T-cell (primary cell): ENCODE results near the gene AHSG. TPM values are rescaled to one million over a fixed set of nuclear protein-coding genes. Genes with fewer than 3 reads are reported as not detected.

Experiments
- ATAC-seq, 4 experiments: fragments of 200-7000 bp in 3 of 4; fragments of 150-1000 bp in 1 of 4; cut with Tn5 transposase; replicated peaks in 1 of 4; 1 replicate in 3 of 4; 2 replicates in 1 of 4; pipeline ENCODE4 v1.10.0; 2021; ENCODE audit warnings: moderate library complexity in 3 of 4, mild to moderate bottlenecking in 2 of 4, moderate number of reproducible peaks in 1 of 4
- CTCF ChIA-PET, 2 donors: fragments of 300-600 bp; sonication (Branson Sonifier 250); formaldehyde crosslinking; loops; one replicate each; lab custom pipeline; 2022; ENCODE audit warnings: antibody characterized with exemption in 2 of 2; lab: Charles Lee
- POLR2A ChIA-PET, 2 donors: fragments of 300-600 bp; sonication (Branson Sonifier 250); formaldehyde crosslinking; loops; one replicate each; lab custom pipeline; 2022; ENCODE audit warnings: antibody characterized with exemption in 2 of 2; lab: Charles Lee
- DNase-seq, 35 experiments: peaks; one replicate each; pipeline versions ENCODE4 v3.0.0 to v3.0.0-alpha.2; 2013 to 2023
- H3K27ac ChIP-seq: one replicate; pipeline ENCODE4 v1.5.1; 2013; ENCODE audit warnings: low read length
- H3K27me3 ChIP-seq, 2 experiments: replicated peaks in 1 of 2; 1 replicate in 1 of 2; 2 replicates in 1 of 2; pipeline versions ENCODE4 v1.6.1 to v1.7.0; 2013; ENCODE audit warnings: low read length in 1 of 2, mixed read lengths in 1 of 2; ENCODE audit not compliant: control insufficient read depth in 2 of 2, insufficient read depth in 2 of 2; ENCODE audit errors: extremely low read depth in 1 of 2
- H3K36me3 ChIP-seq, 2 donors: 1 replicate in 1 of 2; 2 replicates in 1 of 2; pipeline versions ENCODE4 v1.6.1 to v1.7.0; 2013; ENCODE audit warnings: low read length in 1 of 2; ENCODE audit not compliant: control insufficient read depth in 2 of 2, insufficient read depth in 1 of 2; ENCODE audit errors: extremely low read depth in 1 of 2
- H3K4me1 ChIP-seq, 2 experiments: 1 replicate in 1 of 2; 2 replicates in 1 of 2; pipeline versions ENCODE4 v1.6.1 to v1.7.0; 2013; ENCODE audit warnings: low read length in 2 of 2, mixed read lengths in 1 of 2; ENCODE audit not compliant: insufficient read depth in 2 of 2, control insufficient read depth in 1 of 2; ENCODE audit errors: extremely low read depth in 1 of 2
- H3K4me3 ChIP-seq, 2 donors: 1 replicate in 1 of 2; 2 replicates in 1 of 2; pipeline versions ENCODE4 v1.5.1 to v1.7.0; 2013; ENCODE audit warnings: mild to moderate bottlenecking in 2 of 2, low read length in 1 of 2, moderate library complexity in 1 of 2; ENCODE audit not compliant: control insufficient read depth in 1 of 2; ENCODE audit errors: extremely low read depth in 1 of 2
- H3K9me3 ChIP-seq: 2 replicates; pipeline ENCODE4 v1.7.0; 2013
- H3K27ac Mint-ChIP-seq, 2 donors: one replicate each; pipeline ENCODE4 v1.8.0; 2020 to 2021; ENCODE audit warnings: mild to moderate bottlenecking in 2 of 2, mixed read lengths in 2 of 2
- H3K27me3 Mint-ChIP-seq, 2 donors: one replicate each; pipeline ENCODE4 v1.8.0; 2021 to 2022; ENCODE audit warnings: mixed read lengths in 2 of 2
- H3K36me3 Mint-ChIP-seq: one replicate; pipeline ENCODE4 v1.8.0; 2021; ENCODE audit warnings: mixed read lengths
- H3K4me1 Mint-ChIP-seq, 3 donors: one replicate each; pipeline ENCODE4 v1.8.0; 2020 to 2022; ENCODE audit warnings: mixed read lengths in 3 of 3, mild to moderate bottlenecking in 1 of 3
- H3K4me3 Mint-ChIP-seq, 3 donors: one replicate each; pipeline ENCODE4 v1.8.0; 2020 to 2022; ENCODE audit warnings: mild to moderate bottlenecking in 3 of 3, mixed read lengths in 3 of 3, moderate library complexity in 3 of 3
- H3K9me3 Mint-ChIP-seq, 3 donors: one replicate each; pipeline ENCODE4 v1.8.0; 2020 to 2022; ENCODE audit warnings: mixed read lengths in 3 of 3
- WGBS: methylation state at CpG from one replicate; pipeline ENCODE4 v1.1.5; 2013; ENCODE audit warnings: missing lambda C conversion rate; ENCODE audit not compliant: insufficient coverage; 5-methylcytosine and 5-hydroxymethylcytosine counted together
- total RNA-seq, 35 experiments: library from RNA in 6 of 35; stranded (reverse) in 6 of 35; fragments of 120-200 nt in 1 of 35; gene quantifications; one replicate each; pipeline versions ENCODE4 v1.2.1 to v1.2.4 and lab custom pipeline; 2013 to 2026

AHSG gene
- total RNA-seq, 5 donors from 2014 or later (not counting 1 experiment from before 2014, with no cell fraction given): 1.8 to 1.9 (median 1.9) TPM; not detected in 2

DNA sequence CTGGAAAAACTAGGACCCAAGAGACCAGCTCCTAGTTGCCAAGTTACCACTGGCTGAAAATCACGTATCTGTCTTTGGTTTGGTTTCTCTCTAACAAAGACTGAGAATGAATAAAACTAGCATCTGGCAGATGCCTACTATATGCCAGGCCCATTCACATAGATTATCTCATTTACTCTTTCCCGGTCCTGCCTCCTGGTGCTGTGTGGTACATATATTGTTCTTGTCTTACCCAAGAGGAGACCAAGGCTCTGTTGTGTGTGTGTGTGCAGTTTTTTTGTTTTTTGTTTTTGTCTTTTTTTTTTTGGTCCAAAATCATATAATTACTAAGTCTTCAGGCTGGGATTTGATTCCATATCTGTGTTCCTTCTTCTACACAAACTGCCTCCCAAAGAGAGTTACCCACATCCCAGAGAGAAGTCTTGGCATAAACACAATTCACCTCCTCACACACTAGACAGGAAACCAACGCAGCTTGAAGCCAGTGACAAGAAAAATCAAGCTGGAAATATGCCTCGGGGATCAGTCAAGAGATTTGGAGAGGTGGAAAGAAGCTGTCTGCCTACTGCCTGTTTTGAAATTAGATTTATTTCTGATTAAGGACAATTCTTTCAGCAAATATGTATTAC, 891 bp downstream of the AHSG start:
- H3K27ac ChIP-seq: no peak overlapping the region
- peaks cover 4 to 23% of the 10 kb centered on the region in 2 experiments for H3K27me3 ChIP-seq
- Mint-ChIP-seq H3K27me3 (peaks cover 20 to 28% of the 10 kb centered on the region in 2 donors), H3K36me3 (no peaks in the 10 kb centered on the region), H3K9me3 (no peaks in the 10 kb centered on the region), H3K4me3 (no peak overlapping the region), H3K27ac (no peak overlapping the region), H3K4me1 (peaks cover 20 to 22% (median 21%) of the 10 kb centered on the region in 3 donors)
- ChIA-PET POLR2A (interaction anchor here in 1 of 2 donors (1.9 kb wide), 1 partner anchor 170 kb away, joined by 8 read pairs; the partner anchor contains the start of gene EIF4A2), CTCF (interaction anchor here (0.5 to 4.6 kb wide), 15 partner anchors 10 to 670 kb away, joined by 3 to 42 read pairs (median 4); partner anchors contain the start of gene DNAJB11 (in 1 of the 2))
- H3K9me3 ChIP-seq: no peaks in the 10 kb centered on the region
- ATAC-seq (no peak), DNase-seq (no peak)
- no peaks in the 10 kb centered on the region for H3K36me3 ChIP-seq
- WGBS: no CpG with 5 or more reads among the region's 4 CpGs
- no peak overlapping the region for H3K4me3 ChIP-seq
- peaks cover 7 to 18% of the 10 kb centered on the region in 2 experiments for H3K4me1 ChIP-seq

DNA sequence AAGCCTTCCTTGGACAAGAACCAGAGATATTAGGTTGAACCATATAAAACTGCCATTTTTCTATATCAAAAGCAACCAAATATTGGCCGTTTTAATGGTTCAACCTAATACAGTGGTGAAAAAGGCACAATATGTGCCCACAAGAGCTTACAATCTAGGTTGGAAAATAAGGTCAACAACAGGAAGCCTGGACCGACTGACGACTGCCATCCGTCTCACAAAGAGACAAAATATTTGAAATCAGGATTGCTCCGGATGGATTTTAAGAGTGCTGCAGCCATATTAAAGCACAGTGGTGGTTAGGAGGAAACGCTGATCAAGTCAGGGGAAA, 1.4 kb downstream of the AHSG start:
- H3K27me3 ChIP-seq: peaks cover 4 to 26% of the 10 kb centered on the region in 2 experiments
- Mint-ChIP-seq H3K4me1 (peaks cover 20 to 22% (median 21%) of the 10 kb centered on the region in 3 donors), H3K36me3 (no peaks in the 10 kb centered on the region), H3K27me3 (peaks cover 21 to 30% of the 10 kb centered on the region in 2 donors), H3K4me3 (peak overlapping the region; percentile 15 to 52 (median 50)), H3K27ac (peak overlapping the region; percentile 53 to 75), H3K9me3 (no peaks in the 10 kb centered on the region)
- 40% methylated on average over 5 of the region's 6 CpGs for WGBS
- no peaks in the 10 kb centered on the region for H3K9me3 ChIP-seq
- peak overlapping the region in 1 of 2 donors; percentile 25 for H3K4me3 ChIP-seq
- CTCF ChIA-PET: interaction anchor here (0.5 to 4.6 kb wide), 29 partner anchors 10 to 770 kb away, joined by 3 to 42 read pairs (median 6); partner anchors contain the start of genes DNAJB11 (in 1 of the 2) and TBCCD1 (in 1 of the 2)
- H3K4me1 ChIP-seq: peaks cover 7 to 18% of the 10 kb centered on the region in 2 experiments
- H3K27ac ChIP-seq: no peak overlapping the region
- no peak for ATAC-seq
- DNase-seq: no peak
- no peaks in the 10 kb centered on the region for H3K36me3 ChIP-seq
- POLR2A ChIA-PET: interaction anchor here in 1 of 2 donors (1.1 to 1.9 kb wide), 2 partner anchors 44 to 169 kb away, joined by 6 to 8 read pairs; partner anchors contain the start of genes DNAJB11 and EIF4A2

DNA sequence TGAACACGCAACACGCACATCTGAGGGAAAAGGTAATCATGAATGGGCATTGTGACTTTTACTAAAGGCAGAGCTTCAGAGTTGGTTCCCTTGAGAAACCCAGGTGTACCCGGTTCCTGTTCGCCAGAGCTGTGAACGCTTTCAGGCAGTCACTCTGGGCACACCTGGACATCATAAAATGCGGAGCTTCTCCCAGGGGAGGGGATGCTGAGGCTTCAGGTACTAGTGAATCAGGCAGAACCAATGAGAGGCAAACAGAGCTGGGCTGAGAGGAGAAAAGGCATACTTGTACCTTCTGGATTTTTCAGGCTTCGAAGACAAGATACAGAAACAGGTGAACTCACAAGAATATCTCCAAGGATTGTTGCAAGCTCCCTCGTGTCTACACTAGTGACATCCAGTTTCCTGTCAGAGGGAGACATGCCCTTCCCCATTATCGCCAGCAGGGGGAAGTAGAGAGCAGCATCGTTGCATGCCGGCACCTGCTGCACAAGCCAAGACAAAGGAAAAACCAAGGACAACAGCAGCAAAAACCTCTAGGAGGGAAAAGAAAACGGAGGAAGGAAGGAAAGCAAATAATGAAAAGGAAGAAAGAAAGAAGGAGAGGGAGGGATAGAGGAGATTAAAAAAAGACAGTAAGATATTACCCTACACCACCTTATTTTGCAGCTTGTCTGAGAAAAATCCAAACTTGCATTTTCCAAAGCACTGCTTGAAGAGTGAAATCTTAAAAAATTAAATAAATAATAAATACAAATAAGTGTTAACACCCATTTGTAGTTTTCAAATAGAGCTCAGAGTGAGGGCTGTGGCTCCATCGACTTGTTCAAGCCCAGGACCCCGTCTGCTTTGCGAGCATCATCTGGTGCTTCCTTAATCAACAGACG, 2.0 kb downstream of the AHSG start:
- WGBS: 42% methylated on average over 11 of the region's 16 CpGs
- Histone ChIP-seq H3K27ac (no peak overlapping the region), H3K9me3 (no peaks in the 10 kb centered on the region), H3K4me3 (peak overlapping the region in 1 of 2 donors; percentile 25), H3K36me3 (no peaks in the 10 kb centered on the region), H3K27me3 (peaks cover 4 to 26% of the 10 kb centered on the region in 2 experiments), H3K4me1 (peaks cover 7 to 18% of the 10 kb centered on the region in 2 experiments)
- peak; percentile 35 to 90 (median 63) for DNase-seq
- peaks cover 21 to 30% of the 10 kb centered on the region in 2 donors for H3K27me3 Mint-ChIP-seq
- ChIA-PET CTCF (interaction anchor here (0.5 to 4.6 kb wide), 37 partner anchors 9 to 770 kb away, joined by 3 to 42 read pairs (median 4); partner anchors contain the start of genes DNAJB11 (in 1 of the 2), RPL39L (in 1 of the 2) and TBCCD1 (in 1 of the 2)), POLR2A (interaction anchor here (0.5 to 1.9 kb wide), 4 partner anchors 44 to 636 kb away, joined by 3 to 8 read pairs (median 4); partner anchors contain the start of genes DNAJB11 (in 1 of the 2) and EIF4A2 (in 1 of the 2))
- peaks cover 20 to 22% (median 21%) of the 10 kb centered on the region in 3 donors for H3K4me1 Mint-ChIP-seq
- no peaks in the 10 kb centered on the region for H3K9me3 Mint-ChIP-seq
- peak overlapping the region; percentile 15 to 52 (median 50) for H3K4me3 Mint-ChIP-seq
- H3K36me3 Mint-ChIP-seq: no peaks in the 10 kb centered on the region
- ATAC-seq: peak; percentile 51 to 67 (median 60)
- H3K27ac Mint-ChIP-seq: peak overlapping the region; percentile 53 to 75

DNA sequence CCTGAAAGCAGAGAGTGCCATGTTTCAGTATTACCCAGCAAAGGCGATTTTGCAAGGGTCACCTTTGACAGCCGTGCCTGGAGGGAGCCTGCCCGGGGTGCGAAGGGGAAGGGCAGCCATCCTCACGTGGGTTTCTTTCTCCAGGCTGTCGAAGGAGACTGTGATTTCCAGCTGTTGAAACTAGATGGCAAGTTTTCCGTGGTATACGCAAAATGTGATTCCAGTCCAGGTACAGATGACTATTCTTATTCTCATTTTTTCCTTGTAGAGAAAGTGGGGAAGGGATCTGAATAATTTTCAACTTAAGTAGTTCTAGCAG, 3.4 kb downstream of the AHSG start:
- H3K9me3 Mint-ChIP-seq: no peaks in the 10 kb centered on the region
- ChIA-PET CTCF (interaction anchor here (0.5 to 4.6 kb wide), 22 partner anchors 19 to 1121 kb away, joined by 3 to 42 read pairs (median 4); partner anchors contain the start of gene DNAJB11 (in 1 of the 2)), POLR2A (interaction anchor here in 1 of 2 donors (1.5 kb wide), 1 partner anchor 168 kb away, joined by 8 read pairs; the partner anchor contains the start of gene EIF4A2)
- no peak for ATAC-seq
- no peak for DNase-seq
- no peaks in the 10 kb centered on the region for H3K9me3 ChIP-seq
- peaks cover 21 to 31% of the 10 kb centered on the region in 2 donors for H3K27me3 Mint-ChIP-seq
- peaks cover 20 to 22% (median 21%) of the 10 kb centered on the region in 3 donors for H3K4me1 Mint-ChIP-seq
- H3K4me3 ChIP-seq: no peak overlapping the region
- H3K27ac Mint-ChIP-seq: no peak overlapping the region
- WGBS: 78% methylated on average over 6 of the region's 8 CpGs
- no peak overlapping the region for H3K27ac ChIP-seq
- peaks cover 4 to 34% of the 10 kb centered on the region in 2 experiments for H3K27me3 ChIP-seq
- peaks cover 7 to 18% of the 10 kb centered on the region in 2 experiments for H3K4me1 ChIP-seq
- H3K36me3 ChIP-seq: no peaks in the 10 kb centered on the region
- H3K4me3 Mint-ChIP-seq: no peak overlapping the region
- no peaks in the 10 kb centered on the region for H3K36me3 Mint-ChIP-seq

DNA sequence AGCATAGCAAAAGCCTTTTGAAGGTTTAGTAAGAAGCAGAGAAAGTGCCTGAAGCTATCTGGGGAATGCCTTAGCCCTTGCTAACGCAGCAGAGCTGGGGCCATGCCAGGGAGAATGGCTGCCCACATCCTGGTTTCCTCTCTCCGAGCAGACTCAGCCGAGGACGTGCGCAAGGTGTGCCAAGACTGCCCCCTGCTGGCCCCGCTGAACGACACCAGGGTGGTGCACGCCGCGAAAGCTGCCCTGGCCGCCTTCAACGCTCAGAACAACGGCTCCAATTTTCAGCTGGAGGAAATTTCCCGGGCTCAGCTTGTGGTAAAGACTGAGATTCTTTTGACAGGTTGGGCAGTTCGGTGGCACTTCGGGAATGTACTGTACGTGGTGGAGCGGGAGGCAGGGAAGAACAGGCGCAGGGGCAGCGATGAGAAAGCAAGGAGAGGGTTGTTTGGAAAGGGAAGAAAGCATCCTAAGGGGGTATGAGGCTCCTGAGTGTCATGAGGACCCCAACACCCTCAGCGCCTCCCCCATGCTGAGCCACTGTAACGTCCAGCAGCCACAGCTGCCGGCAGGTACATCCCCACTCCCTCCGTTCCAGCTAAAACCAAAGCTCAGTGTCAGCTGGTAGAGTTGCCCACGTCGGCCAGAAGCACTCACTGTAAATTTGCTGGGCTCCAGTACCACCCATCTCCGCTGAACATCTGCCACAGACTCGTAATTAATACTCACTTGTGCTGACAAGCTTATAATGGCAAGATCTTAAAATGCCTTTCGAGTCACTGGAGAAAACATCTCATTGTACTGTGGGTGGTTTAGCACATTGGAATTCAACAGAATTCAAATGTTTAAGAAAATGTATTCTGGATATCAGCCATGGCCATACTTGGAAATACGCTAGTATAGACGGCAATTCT, 4.4 kb downstream of the AHSG start:
- H3K4me1 Mint-ChIP-seq: peaks cover 20 to 22% (median 21%) of the 10 kb centered on the region in 3 donors
- H3K9me3 Mint-ChIP-seq: no peaks in the 10 kb centered on the region
- Histone ChIP-seq H3K27me3 (peaks cover 4 to 34% of the 10 kb centered on the region in 2 experiments), H3K36me3 (no peaks in the 10 kb centered on the region), H3K9me3 (no peaks in the 10 kb centered on the region), H3K27ac (no peak overlapping the region), H3K4me1 (peaks cover 7 to 18% of the 10 kb centered on the region in 2 experiments), H3K4me3 (no peak overlapping the region)
- ChIA-PET CTCF (interaction anchor here (0.5 to 4.6 kb wide), 41 partner anchors 9 to 1120 kb away, joined by 3 to 42 read pairs (median 4); partner anchors contain the start of gene DNAJB11 (in 1 of the 2)), POLR2A (interaction anchor here (0.6 to 1.5 kb wide), 7 partner anchors 89 to 634 kb away, joined by 3 to 8 read pairs (median 3); partner anchors contain the start of gene EIF4A2 (in 1 of the 2))
- WGBS: 21% methylated on average over 25 of the region's 31 CpGs
- DNase-seq (peak; percentile 66 to 96 (median 86)), ATAC-seq (peak; percentile 96 to 99 (median 98))
- H3K36me3 Mint-ChIP-seq: no peaks in the 10 kb centered on the region
- H3K27ac Mint-ChIP-seq: peak overlapping the region; percentile 53 to 74
- peak overlapping the region; percentile 51 to 68 (median 59) for H3K4me3 Mint-ChIP-seq
- H3K27me3 Mint-ChIP-seq: peaks cover 24 to 34% of the 10 kb centered on the region in 2 donors
